GM18502 (cell line): Measurements from ENCODE around the gene MAST4.

Experiments
- ATAC-seq: cut with Tn5 transposase; IDR thresholded peaks from one replicate; pipeline ENCODE4 v1.9.1; 2021; ENCODE audit warnings: mild to moderate bottlenecking; ENCODE audit not compliant: unreplicated experiment, poor library complexity

MAST4 gene

GRCh38 chr5:67047616-67048015 is 451.4 kb downstream of the MAST4 start:
- no peak for ATAC-seq

- no peak for ATAC-seq
These were observed 453.9 kb downstream of the MAST4 start for GRCh38 chr5:67050125-67050524.

- ATAC-seq: no peak
These were observed 454.4 kb downstream of the MAST4 start for GRCh38 chr5:67050635-67051034.

- no peak for ATAC-seq
These were observed 455.0 kb downstream of the MAST4 start for GRCh38 chr5:67051164-67051563.

- no peak for ATAC-seq
These were observed 455.8 kb downstream of the MAST4 start for GRCh38 chr5:67052034-67052433.

- ATAC-seq: no peak
These were observed 457.0 kb downstream of the MAST4 start for GRCh38 chr5:67053229-67053628.

- ATAC-seq: no peak
These were observed 463.0 kb downstream of the MAST4 start for GRCh38 chr5:67058998-67059743.

- ATAC-seq: no peak
These were observed 463.7 kb downstream of the MAST4 start for GRCh38 chr5:67059744-67060490.

- ATAC-seq: no peak
These were observed 465.3 kb downstream of the MAST4 start for GRCh38 chr5:67061511-67061910.

GRCh38 chr5:67063055-67063454 is 466.9 kb downstream of the MAST4 start:
- ATAC-seq: no peak

GRCh38 chr5:67063791-67064190 is 467.6 kb downstream of the MAST4 start:
- ATAC-seq: no peak

- no peak for ATAC-seq
These were observed 469.0 kb downstream of the MAST4 start for GRCh38 chr5:67065237-67065636.

GRCh38 chr5:67065696-67066095 is 469.5 kb downstream of the MAST4 start:
- no peak for ATAC-seq

GRCh38 chr5:67066815-67067214 is 470.6 kb downstream of the MAST4 start:
- ATAC-seq: no peak

GRCh38 chr5:67073045-67073680 is 477.0 kb downstream of the MAST4 start:
- no peak for ATAC-seq

GRCh38 chr5:67077296-67077695 is 481.1 kb downstream of the MAST4 start:
- ATAC-seq: no peak

GRCh38 chr5:67081261-67081660 is 485.1 kb downstream of the MAST4 start:
- ATAC-seq: no peak

- no peak for ATAC-seq
These were observed 486.7 kb downstream of the MAST4 start for GRCh38 chr5:67082941-67083340.

GRCh38 chr5:67085616-67086015 is 489.4 kb downstream of the MAST4 start:
- no peak for ATAC-seq

- no peak for ATAC-seq
These were observed 493.1 kb downstream of the MAST4 start for GRCh38 chr5:67089200-67089725.

GRCh38 chr5:67090040-67090439 is 493.8 kb downstream of the MAST4 start:
- ATAC-seq: no peak
